Neural progenitor cell (in vitro differentiated cells): ENCODE results near the gene HDAC4.
"Not testable (repeated sequence)": the region's sequence is repeated elsewhere in the genome, so short reads cannot be mapped to it uniquely, and the experiment has no call there.

Source experiments
- CTCF ChIP-seq: fragments of 200-600 bp; sonication (generic); IDR thresholded peaks from 2 replicates; pipeline ENCODE4 v1.5.1; 2017; ENCODE audit warnings: antibody characterized with exemption, mild to moderate bottlenecking
- EZH2phosphoT487 ChIP-seq: fragments of 200-600 bp; sonication (generic); IDR thresholded peaks from 2 replicates; pipeline ENCODE4 v1.6.1; 2017; ENCODE audit warnings: antibody characterized with exemption

GRCh38 chr2:239280296-239281017 lies 120.4 kb downstream of the HDAC4 start:
- TF ChIP-seq CTCF, EZH2phosphoT487: not testable (repeated sequence)
